Measurements from ENCODE around the gene SEZ6L2.
"Not testable (repeated sequence)": the region's sequence is repeated elsewhere in the genome, so short reads cannot be mapped to it uniquely, and the experiment has no call there.

The SEZ6L2 gene

DNA sequence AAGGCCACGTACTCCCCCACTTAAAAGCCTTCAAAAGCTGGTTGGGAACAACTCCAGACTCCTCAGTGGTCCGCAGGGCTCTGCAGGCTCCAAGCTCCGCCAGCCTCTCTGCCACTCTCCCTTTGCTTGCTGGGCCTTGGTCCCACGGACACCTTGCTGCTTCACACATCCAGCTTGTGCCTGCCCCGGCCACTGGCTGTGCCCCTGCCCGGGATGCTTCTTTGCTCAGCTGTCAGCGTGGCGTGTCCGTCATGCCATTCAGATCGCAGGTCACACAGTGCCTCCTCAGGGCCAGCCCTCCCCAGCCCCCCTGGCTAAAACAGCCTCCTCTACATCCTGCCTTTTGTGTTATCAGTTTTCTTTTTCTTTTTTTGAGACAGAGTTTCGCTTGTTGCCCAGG, 12.7 kb upstream of the SEZ6L2 start:
- H3K4me1 ChIP-seq (ENCODE audit: control insufficient read depth, low read depth, low read length): no peaks in the 10 kb centered on the region
- H2AK5ac ChIP-seq (ENCODE audit: low read length): no peak overlapping the region
- no peak overlapping the region for H4K8ac ChIP-seq (ENCODE audit: low read depth, low read length)
- no peak overlapping the region for H2BK120ac ChIP-seq (ENCODE audit: low read depth, low read length)
- no peak overlapping the region for H3K9ac ChIP-seq (ENCODE audit: low read length)
- no peak overlapping the region for H4K5ac ChIP-seq (ENCODE audit: low read length)
- no peak overlapping the region for H3K56ac ChIP-seq (ENCODE audit: low read length)
- H3K4me2 ChIP-seq (ENCODE audit: low read length): no peak overlapping the region
- no peaks in the 10 kb centered on the region for H3K79me2 ChIP-seq (ENCODE audit: control insufficient read depth, insufficient read depth, low read length)
- no peak overlapping the region for H3K23ac ChIP-seq (ENCODE audit: low read length)
- H3K36me3 ChIP-seq (ENCODE audit: control insufficient read depth, insufficient read depth, low read length): no peaks in the 10 kb centered on the region
- no CpG with 5 or more reads among the region's 11 CpGs for WGBS (ENCODE audit: extremely low coverage, insufficient coverage, low lambda C conversion rate)
- no peak overlapping the region for H3K4ac ChIP-seq (ENCODE audit: low read depth, low read length)
- H3K79me1 ChIP-seq (ENCODE audit: low read length): no peaks in the 10 kb centered on the region
- no peak for DNase-seq
- H3K27ac ChIP-seq (ENCODE audit: low read depth, low read length): no peak overlapping the region
- H2BK5ac ChIP-seq (ENCODE audit: low read length): no peak overlapping the region
- no peaks in the 10 kb centered on the region for H3K27me3 ChIP-seq (ENCODE audit: insufficient read depth, low read length, poor library complexity)
- H3K18ac ChIP-seq (ENCODE audit: low read length): no peak overlapping the region
- H2BK15ac ChIP-seq (replicated peaks; ENCODE audit: low read depth): no peak overlapping the region
- no peak overlapping the region for H3K4me3 ChIP-seq (ENCODE audit: low read length)

DNA sequence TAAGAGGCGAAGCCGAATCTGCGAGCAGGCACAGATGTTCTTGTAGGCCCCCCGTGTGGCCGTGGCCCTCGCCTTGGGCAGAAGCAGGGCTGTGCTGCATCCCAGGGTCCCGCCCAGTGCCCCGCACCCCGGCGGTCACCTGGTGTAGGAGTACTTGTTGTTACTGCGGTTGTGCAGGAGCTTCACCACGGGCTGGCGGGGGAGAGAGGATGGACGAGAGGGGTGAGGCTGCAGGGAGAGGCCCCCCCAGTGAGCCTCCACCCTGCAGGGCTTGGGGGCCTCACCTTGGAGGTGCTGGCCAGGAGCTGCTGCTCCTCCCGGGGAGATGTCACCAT, 12.3 kb upstream of the SEZ6L2 start:
- H4K5ac ChIP-seq (ENCODE audit: low read length): no peak overlapping the region
- H3K4me2 ChIP-seq (ENCODE audit: low read length): no peak overlapping the region
- no peak overlapping the region for H3K4me3 ChIP-seq (ENCODE audit: low read length)
- H2BK5ac ChIP-seq (ENCODE audit: low read length): no peak overlapping the region
- no peak overlapping the region for H2AK5ac ChIP-seq (ENCODE audit: low read length)
- no CpG with 5 or more reads among the region's 15 CpGs for WGBS (ENCODE audit: extremely low coverage, insufficient coverage, low lambda C conversion rate)
- H3K9ac ChIP-seq (ENCODE audit: low read length): no peak overlapping the region
- H2BK120ac ChIP-seq (ENCODE audit: low read depth, low read length): no peak overlapping the region
- no peak overlapping the region for H3K4ac ChIP-seq (ENCODE audit: low read depth, low read length)
- no peak overlapping the region for H3K23ac ChIP-seq (ENCODE audit: low read length)
- no peak overlapping the region for H3K27ac ChIP-seq (ENCODE audit: low read depth, low read length)
- no peak overlapping the region for H3K56ac ChIP-seq (ENCODE audit: low read length)
- no peak overlapping the region for H4K8ac ChIP-seq (ENCODE audit: low read depth, low read length)
- DNase-seq: no peak
- H2BK15ac ChIP-seq (replicated peaks; ENCODE audit: low read depth): no peak overlapping the region
- H3K79me1 ChIP-seq (ENCODE audit: low read length): no peaks in the 10 kb centered on the region
- H3K79me2 ChIP-seq (ENCODE audit: control insufficient read depth, insufficient read depth, low read length): no peaks in the 10 kb centered on the region
- no peaks in the 10 kb centered on the region for H3K4me1 ChIP-seq (ENCODE audit: control insufficient read depth, low read depth, low read length)
- no peaks in the 10 kb centered on the region for H3K27me3 ChIP-seq (ENCODE audit: insufficient read depth, low read length, poor library complexity)
- no peaks in the 10 kb centered on the region for H3K36me3 ChIP-seq (ENCODE audit: control insufficient read depth, insufficient read depth, low read length)
- no peak overlapping the region for H3K18ac ChIP-seq (ENCODE audit: low read length)

DNA sequence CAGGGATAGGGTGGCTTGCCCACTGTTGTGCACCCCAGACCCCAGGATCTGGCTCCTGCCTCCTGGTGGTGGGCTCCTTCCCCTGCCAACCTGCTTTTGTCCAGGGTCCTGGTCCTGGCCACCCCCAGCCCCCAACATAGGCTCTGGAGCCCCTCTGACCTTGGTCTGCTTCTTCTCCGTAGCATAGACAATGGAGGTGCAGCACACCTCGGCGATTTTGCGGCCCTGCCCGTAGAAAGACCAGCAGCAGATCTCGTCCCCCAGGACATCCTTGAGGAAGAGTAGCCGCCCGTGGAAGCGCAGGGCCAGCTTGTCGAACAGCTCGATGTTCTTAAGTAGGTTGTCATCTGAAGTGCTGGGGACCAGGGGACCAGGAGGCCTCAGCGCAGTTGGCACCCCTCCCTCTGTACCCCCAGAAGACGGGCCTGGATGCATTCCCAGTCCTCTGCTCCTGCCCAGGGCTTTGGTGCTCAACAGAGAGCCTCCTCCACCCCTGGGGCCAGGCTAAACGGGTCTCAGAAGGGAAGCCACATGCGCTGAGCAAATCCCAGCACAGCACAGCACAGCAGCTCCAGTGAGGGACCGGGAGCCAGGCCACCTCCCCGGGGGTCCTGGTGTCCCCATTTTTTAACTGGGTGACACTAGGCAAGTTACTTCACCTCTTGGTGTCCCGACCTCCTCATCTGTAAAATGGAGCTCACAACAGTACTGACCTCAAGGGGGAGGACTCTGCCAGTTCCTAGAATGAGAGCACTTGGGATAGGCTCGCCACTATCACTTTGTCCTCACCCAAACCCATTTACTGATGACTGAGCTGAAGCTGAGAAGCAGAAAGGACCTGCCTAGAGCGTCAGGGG, 11.7 kb upstream of the SEZ6L2 start:
- no peak overlapping the region for H3K18ac ChIP-seq (ENCODE audit: low read length)

DNA sequence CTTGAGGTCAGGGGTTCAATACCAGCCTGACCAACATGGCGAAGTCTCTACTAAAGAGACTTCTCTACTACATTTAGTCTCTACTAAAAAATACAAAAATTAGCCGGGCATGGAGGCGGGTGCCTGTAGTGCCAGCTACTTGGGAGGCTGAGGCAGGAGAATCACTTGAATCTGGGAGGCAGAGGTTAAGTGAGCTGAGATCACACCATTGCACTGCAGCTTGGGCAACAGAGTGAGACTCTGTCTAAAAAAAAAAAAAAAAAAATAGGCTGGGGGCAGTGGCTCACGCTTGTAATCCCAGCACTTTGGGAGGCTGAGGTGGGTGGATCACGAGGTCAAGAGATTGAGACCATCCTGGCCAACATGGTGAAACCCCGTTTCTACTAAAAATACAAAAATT, 10.5 kb upstream of the SEZ6L2 start:
- H2BK5ac ChIP-seq (ENCODE audit: low read length); H3K23ac ChIP-seq (ENCODE audit: low read length); H2BK15ac ChIP-seq (replicated peaks; ENCODE audit: low read depth); H3K79me2 ChIP-seq (ENCODE audit: control insufficient read depth, insufficient read depth, low read length); H3K56ac ChIP-seq (ENCODE audit: low read length); H3K4me1 ChIP-seq (ENCODE audit: control insufficient read depth, low read depth, low read length); H3K4ac ChIP-seq (ENCODE audit: low read depth, low read length); H4K8ac ChIP-seq (ENCODE audit: low read depth, low read length); H3K79me1 ChIP-seq (ENCODE audit: low read length); DNase-seq; H3K4me3 ChIP-seq (ENCODE audit: low read length); H4K5ac ChIP-seq (ENCODE audit: low read length); H3K9ac ChIP-seq (ENCODE audit: low read length); H3K27ac ChIP-seq (ENCODE audit: low read depth, low read length); H2AK5ac ChIP-seq (ENCODE audit: low read length); H3K18ac ChIP-seq (ENCODE audit: low read length); H2BK120ac ChIP-seq (ENCODE audit: low read depth, low read length); H3K27me3 ChIP-seq (ENCODE audit: insufficient read depth, low read length, poor library complexity); H3K4me2 ChIP-seq (ENCODE audit: low read length); H3K36me3 ChIP-seq (ENCODE audit: control insufficient read depth, insufficient read depth, low read length): not testable (repeated sequence)
- WGBS (ENCODE audit: extremely low coverage, insufficient coverage, low lambda C conversion rate): no CpG with 5 or more reads among the region's 6 CpGs

More for the DNA sequence above, 11.7 kb upstream of the SEZ6L2 start:
- WGBS (ENCODE audit: extremely low coverage, insufficient coverage, low lambda C conversion rate): no CpG with 5 or more reads among the region's 20 CpGs
- no peaks in the 10 kb centered on the region for H3K4me1 ChIP-seq (ENCODE audit: control insufficient read depth, low read depth, low read length)
- no peak for DNase-seq
- no peak overlapping the region for H2BK5ac ChIP-seq (ENCODE audit: low read length)
- H3K36me3 ChIP-seq (ENCODE audit: control insufficient read depth, insufficient read depth, low read length): no peaks in the 10 kb centered on the region
- no peak overlapping the region for H2BK120ac ChIP-seq (ENCODE audit: low read depth, low read length)
- no peak overlapping the region for H2BK15ac ChIP-seq (replicated peaks; ENCODE audit: low read depth)
- H3K79me1 ChIP-seq (ENCODE audit: low read length): no peaks in the 10 kb centered on the region
- H3K9ac ChIP-seq (ENCODE audit: low read length): no peak overlapping the region
- H2AK5ac ChIP-seq (ENCODE audit: low read length): no peak overlapping the region
- no peak overlapping the region for H3K4me2 ChIP-seq (ENCODE audit: low read length)
- H3K27me3 ChIP-seq (ENCODE audit: insufficient read depth, low read length, poor library complexity): no peaks in the 10 kb centered on the region
- H3K27ac ChIP-seq (ENCODE audit: low read depth, low read length): no peak overlapping the region
- H4K5ac ChIP-seq (ENCODE audit: low read length): no peak overlapping the region
- no peak overlapping the region for H3K23ac ChIP-seq (ENCODE audit: low read length)
- no peak overlapping the region for H3K56ac ChIP-seq (ENCODE audit: low read length)
- no peak overlapping the region for H3K4ac ChIP-seq (ENCODE audit: low read depth, low read length)
- H3K4me3 ChIP-seq (ENCODE audit: low read length): no peak overlapping the region
- no peaks in the 10 kb centered on the region for H3K79me2 ChIP-seq (ENCODE audit: control insufficient read depth, insufficient read depth, low read length)
- no peak overlapping the region for H4K8ac ChIP-seq (ENCODE audit: low read depth, low read length)

DNA sequence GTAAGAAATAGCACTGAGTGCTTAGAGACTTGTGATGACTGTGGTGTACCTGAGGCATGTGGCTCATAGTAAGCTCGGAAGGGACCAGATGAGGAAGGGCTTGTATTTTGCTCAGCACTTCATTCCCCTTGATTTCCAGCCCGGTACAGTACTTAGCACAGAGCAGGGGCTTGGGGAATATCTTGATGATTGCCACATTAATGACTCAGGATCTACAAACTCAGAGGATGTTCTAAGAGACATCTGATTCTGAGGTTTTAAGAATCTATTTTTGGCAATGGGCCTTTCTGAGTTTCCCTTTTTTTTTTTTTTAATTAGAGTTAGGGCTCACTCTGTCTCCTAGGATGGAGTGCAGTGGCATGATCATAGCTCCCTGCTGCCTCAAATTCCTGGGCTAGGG, 10.0 kb upstream of the SEZ6L2 start:
- DNase-seq: no peak
- Histone ChIP-seq H2AK5ac (ENCODE audit: low read length) (no peak overlapping the region), H3K27me3 (ENCODE audit: insufficient read depth, low read length, poor library complexity) (no peaks in the 10 kb centered on the region), H2BK120ac (ENCODE audit: low read depth, low read length) (no peak overlapping the region), H3K4me3 (ENCODE audit: low read length) (no peak overlapping the region), H3K79me1 (ENCODE audit: low read length) (no peaks in the 10 kb centered on the region), H2BK15ac (replicated peaks; ENCODE audit: low read depth) (no peak overlapping the region), H3K27ac (ENCODE audit: low read depth, low read length) (no peak overlapping the region), H3K56ac (ENCODE audit: low read length) (no peak overlapping the region), H3K79me2 (ENCODE audit: control insufficient read depth, insufficient read depth, low read length) (no peaks in the 10 kb centered on the region), H3K4ac (ENCODE audit: low read depth, low read length) (no peak overlapping the region), H3K4me1 (ENCODE audit: control insufficient read depth, low read depth, low read length) (no peaks in the 10 kb centered on the region), H3K4me2 (ENCODE audit: low read length) (no peak overlapping the region), H3K18ac (ENCODE audit: low read length) (no peak overlapping the region), H3K9ac (ENCODE audit: low read length) (no peak overlapping the region), H4K8ac (ENCODE audit: low read depth, low read length) (no peak overlapping the region), H3K36me3 (ENCODE audit: control insufficient read depth, insufficient read depth, low read length) (peaks cover 3% of the 10 kb centered on the region), H2BK5ac (ENCODE audit: low read length) (no peak overlapping the region), H4K5ac (ENCODE audit: low read length) (no peak overlapping the region), H3K23ac (ENCODE audit: low read length) (no peak overlapping the region)
- WGBS (ENCODE audit: extremely low coverage, insufficient coverage, low lambda C conversion rate): no CpG with 5 or more reads among the region's 2 CpGs

DNA sequence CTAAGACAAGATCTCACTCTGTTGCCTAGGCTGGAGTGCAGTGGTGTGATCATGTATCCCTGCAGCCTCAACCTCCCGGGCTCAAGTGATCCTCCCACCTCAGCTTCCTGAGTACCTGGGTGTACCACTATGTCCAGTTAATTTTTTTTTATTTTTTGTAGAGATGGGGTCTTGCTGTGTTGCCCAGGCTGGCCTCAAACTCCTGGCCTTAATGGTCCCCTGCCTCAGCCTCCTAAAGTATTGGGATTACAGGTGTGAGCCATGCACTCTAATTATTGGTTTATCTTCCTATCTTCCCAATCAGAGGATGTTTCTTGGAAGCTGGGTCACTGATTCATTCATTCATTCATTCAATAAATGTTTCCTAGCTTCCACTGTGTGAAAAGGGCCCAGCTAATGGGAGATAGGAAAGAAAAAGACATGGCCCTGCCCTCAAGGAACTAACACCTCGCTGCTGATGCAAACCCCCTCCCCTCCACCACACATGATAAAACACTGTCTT, 9.4 kb upstream of the SEZ6L2 start:
- H3K23ac ChIP-seq (ENCODE audit: low read length): no peak overlapping the region
- no peaks in the 10 kb centered on the region for H3K79me2 ChIP-seq (ENCODE audit: control insufficient read depth, insufficient read depth, low read length)
- H3K56ac ChIP-seq (ENCODE audit: low read length): no peak overlapping the region
- no peaks in the 10 kb centered on the region for H3K79me1 ChIP-seq (ENCODE audit: low read length)
- H3K4ac ChIP-seq (ENCODE audit: low read depth, low read length): no peak overlapping the region
- no peak overlapping the region for H2BK120ac ChIP-seq (ENCODE audit: low read depth, low read length)
- peaks cover 3% of the 10 kb centered on the region for H3K36me3 ChIP-seq (ENCODE audit: control insufficient read depth, insufficient read depth, low read length)
- no peak overlapping the region for H2AK5ac ChIP-seq (ENCODE audit: low read length)
- H2BK15ac ChIP-seq (replicated peaks; ENCODE audit: low read depth): no peak overlapping the region
- DNase-seq: no peak
- no peaks in the 10 kb centered on the region for H3K27me3 ChIP-seq (ENCODE audit: insufficient read depth, low read length, poor library complexity)
- H3K4me1 ChIP-seq (ENCODE audit: control insufficient read depth, low read depth, low read length): no peaks in the 10 kb centered on the region
- no peak overlapping the region for H3K9ac ChIP-seq (ENCODE audit: low read length)
- H4K5ac ChIP-seq (ENCODE audit: low read length): no peak overlapping the region
- no peak overlapping the region for H3K4me3 ChIP-seq (ENCODE audit: low read length)
- no peak overlapping the region for H2BK5ac ChIP-seq (ENCODE audit: low read length)
- H3K18ac ChIP-seq (ENCODE audit: low read length): no peak overlapping the region
- no peak overlapping the region for H3K27ac ChIP-seq (ENCODE audit: low read depth, low read length)
- H4K8ac ChIP-seq (ENCODE audit: low read depth, low read length): no peak overlapping the region
- no CpG with 5 or more reads among the region's 2 CpGs for WGBS (ENCODE audit: extremely low coverage, insufficient coverage, low lambda C conversion rate)
- no peak overlapping the region for H3K4me2 ChIP-seq (ENCODE audit: low read length)
